ACC112 (cell line): ENCODE data around the gene IPO8.
A peak's percentile ranks its signal among the peaks of the same experiment; 100 is the strongest.

Source experiments
- H2AFZ ChIP-seq: fragments of 200-600 bp; sonication (generic); one replicate; pipeline ENCODE4 v1.6.0; 2017; ENCODE audit warnings: antibody characterized with exemption, low read length; ENCODE audit not compliant: unreplicated experiment
- H3K27ac ChIP-seq: fragments of 200-600 bp; sonication (generic); 2 replicates; pipeline ENCODE4 v1.5.1; 2014; ENCODE audit warnings: low read depth, mild to moderate bottlenecking, antibody characterized with exemption, low read length, moderate library complexity
- H3K27me3 ChIP-seq: fragments of 200-600 bp; sonication (generic); 2 replicates; pipeline ENCODE4 v1.6.1; 2014; ENCODE audit warnings: mild to moderate bottlenecking, antibody characterized with exemption, low read length, moderate library complexity, mixed read lengths; ENCODE audit not compliant: insufficient read depth
- H3K36me3 ChIP-seq: fragments of 200-600 bp; sonication (generic); 2 replicates; pipeline ENCODE4 v1.6.1; 2016; ENCODE audit warnings: mild to moderate bottlenecking, antibody characterized with exemption, low read length, moderate library complexity, mixed read lengths; ENCODE audit not compliant: insufficient read depth
- H3K4me1 ChIP-seq: fragments of 200-600 bp; sonication (generic); one replicate; pipeline ENCODE4 v1.6.1; 2016; ENCODE audit warnings: low read length, mixed read lengths; ENCODE audit not compliant: insufficient read depth, unreplicated experiment, control insufficient read depth
- H3K4me3 ChIP-seq: fragments of 200-600 bp; sonication (generic); 2 replicates; pipeline ENCODE4 v1.5.1; 2014; ENCODE audit warnings: mild to moderate bottlenecking, low read depth, low read length
- H3K79me2 ChIP-seq: fragments of 200-600 bp; sonication (generic); one replicate; pipeline ENCODE4 v1.6.0; 2016; ENCODE audit warnings: low read length; ENCODE audit not compliant: control insufficient read depth, unreplicated experiment, insufficient read depth

Gene IPO8

GRCh38 chr12:30707613-30708342, 12.1 kb upstream of the IPO8 start:
- Histone ChIP-seq H3K27ac (no peak overlapping the region), H3K36me3 (peaks cover 25% of the 10 kb centered on the region)

GRCh38 chr12:30706476-30706875, 10.8 kb upstream of the IPO8 start:
- no peak overlapping the region for H3K27ac ChIP-seq
- no peaks in the 10 kb centered on the region for H3K4me1 ChIP-seq
- H3K36me3 ChIP-seq = peaks cover 20% of the 10 kb centered on the region
- no peak overlapping the region for H2AFZ ChIP-seq
- no peaks in the 10 kb centered on the region for H3K79me2 ChIP-seq
- no peak overlapping the region for H3K4me3 ChIP-seq
- no peaks in the 10 kb centered on the region for H3K27me3 ChIP-seq

More at GRCh38 chr12:30707613-30708342, 12.1 kb upstream of the IPO8 start:
- H3K27me3 ChIP-seq = no peaks in the 10 kb centered on the region
- no peak overlapping the region for H3K4me3 ChIP-seq
- no peaks in the 10 kb centered on the region for H3K4me1 ChIP-seq
- H3K79me2 ChIP-seq = no peaks in the 10 kb centered on the region
- no peak overlapping the region for H2AFZ ChIP-seq

- no peaks in the 10 kb centered on the region for H3K36me3 ChIP-seq
- H3K27me3 ChIP-seq = no peaks in the 10 kb centered on the region
- H2AFZ ChIP-seq = no peak overlapping the region
- H3K79me2 ChIP-seq = no peaks in the 10 kb centered on the region
- no peak overlapping the region for H3K4me3 ChIP-seq
- no peak overlapping the region for H3K27ac ChIP-seq
- H3K4me1 ChIP-seq = peaks cover 12% of the 10 kb centered on the region
These were observed 5.4 kb upstream of the IPO8 start for GRCh38 chr12:30701056-30701455.

- Histone ChIP-seq H2AFZ (no peak overlapping the region), H3K79me2 (peaks cover 3% of the 10 kb centered on the region), H3K4me3 (no peak overlapping the region), H3K36me3 (no peaks in the 10 kb centered on the region), H3K4me1 (peaks cover 12% of the 10 kb centered on the region), H3K27ac (no peak overlapping the region), H3K27me3 (no peaks in the 10 kb centered on the region)
These were observed 4.7 kb upstream of the IPO8 start for GRCh38 chr12:30700216-30700900.

- H3K27ac ChIP-seq = no peak overlapping the region
- H2AFZ ChIP-seq = no peak overlapping the region
- H3K36me3 ChIP-seq = no peaks in the 10 kb centered on the region
- no peaks in the 10 kb centered on the region for H3K27me3 ChIP-seq
- peaks cover 24% of the 10 kb centered on the region for H3K4me1 ChIP-seq
- peaks cover 23% of the 10 kb centered on the region for H3K79me2 ChIP-seq
- H3K4me3 ChIP-seq = no peak overlapping the region
These were observed 2.7 kb upstream of the IPO8 start for GRCh38 chr12:30698346-30698745.

GRCh38 chr12:30696943-30697342, 1.3 kb upstream of the IPO8 start:
- Histone ChIP-seq H3K4me1 (peaks cover 37% of the 10 kb centered on the region), H2AFZ (no peak overlapping the region), H3K27me3 (no peaks in the 10 kb centered on the region), H3K4me3 (no peak overlapping the region), H3K27ac (no peak overlapping the region), H3K79me2 (peaks cover 27% of the 10 kb centered on the region), H3K36me3 (no peaks in the 10 kb centered on the region)

- H3K36me3 ChIP-seq = no peaks in the 10 kb centered on the region
- peaks cover 30% of the 10 kb centered on the region for H3K79me2 ChIP-seq
- H2AFZ ChIP-seq = peak overlapping the region; percentile 91
- H3K27me3 ChIP-seq = no peaks in the 10 kb centered on the region
- no peak overlapping the region for H3K27ac ChIP-seq
- H3K4me3 ChIP-seq = peak overlapping the region; percentile 99
- peaks cover 41% of the 10 kb centered on the region for H3K4me1 ChIP-seq
These were observed 817 bp upstream of the IPO8 start for GRCh38 chr12:30696486-30696885.

- Histone ChIP-seq H2AFZ (peak overlapping the region; percentile 91), H3K79me2 (peaks cover 33% of the 10 kb centered on the region), H3K36me3 (no peaks in the 10 kb centered on the region), H3K27me3 (no peaks in the 10 kb centered on the region), H3K4me3 (peak overlapping the region; percentile 99), H3K27ac (no peak overlapping the region), H3K4me1 (peaks cover 46% of the 10 kb centered on the region)
These were observed 387 bp upstream of the IPO8 start for GRCh38 chr12:30696103-30696408.

- Histone ChIP-seq H2AFZ (peak overlapping the region; percentile 92), H3K27ac (no peak overlapping the region), H3K4me1 (peaks cover 44% of the 10 kb centered on the region), H3K36me3 (peaks cover 5% of the 10 kb centered on the region), H3K79me2 (peaks cover 44% of the 10 kb centered on the region), H3K27me3 (no peaks in the 10 kb centered on the region), H3K4me3 (peak overlapping the region; percentile 99)
These were observed 1.1 kb downstream of the IPO8 start for GRCh38 chr12:30694412-30695198.

- Histone ChIP-seq H2AFZ (no peak overlapping the region), H3K36me3 (peaks cover 10% of the 10 kb centered on the region), H3K27me3 (no peaks in the 10 kb centered on the region), H3K27ac (no peak overlapping the region), H3K79me2 (peaks cover 44% of the 10 kb centered on the region), H3K4me3 (peak overlapping the region; percentile 20), H3K4me1 (peaks cover 46% of the 10 kb centered on the region)
These were observed 3.2 kb downstream of the IPO8 start for GRCh38 chr12:30692470-30692869.
